Astrocyte (in vitro differentiated cells and primary cell): ENCODE data around the gene INPP5A.

Source experiments
- CTCF ChIP-seq: IDR thresholded peaks from 2 replicates; pipeline ENCODE4 v1.5.1; 2011; ENCODE audit warnings: low read depth, mild to moderate bottlenecking, inconsistent platforms, low read length, moderate library complexity; ENCODE audit not compliant: insufficient read depth
- EZH2 ChIP-seq: IDR thresholded peaks from 2 replicates; pipeline ENCODE4 v1.6.1; 2012; ENCODE audit warnings: mild to moderate bottlenecking, low read length, inconsistent platforms; ENCODE audit not compliant: insufficient read depth

GRCh38 chr10:132554053-132554990, 16.7 kb downstream of the INPP5A start:
- TF ChIP-seq CTCF (no peak), EZH2 (no peak)
